OCI-LY1 (cell line): Measurements from ENCODE around the gene PREX1.

Experiments
- H2AFZ ChIP-seq: fragments of 200-600 bp; sonication (generic), shearing (Covaris generic); 2 replicates; pipeline ENCODE4 v1.6.0; 2014; ENCODE audit warnings: antibody characterized with exemption, mild to moderate bottlenecking, low read length
- H3F3A ChIP-seq: fragments of 200-600 bp; sonication (generic), shearing (Covaris generic); 2 replicates; pipeline ENCODE4 v1.6.0; 2014; ENCODE audit warnings: mild to moderate bottlenecking, antibody characterized with exemption, low read length, moderate library complexity; ENCODE audit not compliant: insufficient read depth
- H3K27ac ChIP-seq: fragments of 200-600 bp; sonication (generic); 2 replicates; pipeline ENCODE4 v1.5.1; 2014; ENCODE audit warnings: low read length, mixed run types, mild to moderate bottlenecking, low read depth; ENCODE audit not compliant: poor library complexity, severe bottlenecking
- H3K27me3 ChIP-seq: fragments of 200-600 bp; sonication (generic); 2 replicates; pipeline ENCODE4 v1.6.0; 2014; ENCODE audit warnings: antibody characterized with exemption, mild to moderate bottlenecking, low read length, moderate library complexity; ENCODE audit not compliant: insufficient read depth
- H3K36me3 ChIP-seq: fragments of 200-600 bp; sonication (generic); 2 replicates; pipeline ENCODE4 v1.6.1; 2014; ENCODE audit warnings: mild to moderate bottlenecking, antibody characterized with exemption, low read length, moderate library complexity, mixed read lengths; ENCODE audit not compliant: insufficient read depth
- H3K4me1 ChIP-seq: fragments of 200-600 bp; sonication (generic); 2 replicates; pipeline ENCODE4 v1.5.1; 2014; ENCODE audit warnings: mild to moderate bottlenecking, low read length, moderate library complexity; ENCODE audit not compliant: insufficient read depth, severe bottlenecking
- H3K4me2 ChIP-seq: fragments of 200-600 bp; sonication (generic), shearing (Covaris generic); 2 replicates; pipeline ENCODE4 v1.6.1; 2014; ENCODE audit warnings: low read length
- H3K4me3 ChIP-seq: fragments of 200-600 bp; sonication (generic); 2 replicates; pipeline ENCODE4 v1.5.1; 2014; ENCODE audit warnings: low read length, low read depth, mild to moderate bottlenecking, mixed read lengths; ENCODE audit not compliant: poor library complexity, severe bottlenecking
- H3K79me2 ChIP-seq: fragments of 200-600 bp; shearing (Covaris generic); 2 replicates; pipeline ENCODE4 v1.6.1; 2016; ENCODE audit warnings: mixed run types, low read length, mixed read lengths; ENCODE audit not compliant: insufficient read depth
- H3K9ac ChIP-seq: fragments of 200-600 bp; sonication (generic), shearing (Covaris generic); 2 replicates; pipeline ENCODE4 v1.6.1; 2014; ENCODE audit warnings: mild to moderate bottlenecking, low read length, mixed read lengths
- H3K9me2 ChIP-seq: fragments of 200-600 bp; sonication (generic), shearing (Covaris generic); 2 replicates; pipeline ENCODE4 v1.6.1; 2014; ENCODE audit warnings: low read depth, mild to moderate bottlenecking, low read length, mixed read lengths
- H3K9me3 ChIP-seq: fragments of 200-600 bp; shearing (Covaris generic); 2 replicates; pipeline ENCODE4 v1.6.1; 2014; ENCODE audit warnings: low read length, mixed read lengths
- H4K20me1 ChIP-seq: fragments of 200-600 bp; sonication (generic), shearing (Covaris generic); 2 replicates; pipeline ENCODE4 v1.6.0; 2016; ENCODE audit warnings: mild to moderate bottlenecking, low read length; ENCODE audit not compliant: insufficient read depth
- EZH2 ChIP-seq: fragments of 200-600 bp; sonication (generic), shearing (Covaris generic); IDR thresholded peaks from 2 replicates; pipeline ENCODE4 v1.8.0; 2017; ENCODE audit warnings: borderline replicate concordance, mixed run types, mild to moderate bottlenecking, antibody characterized with exemption, low read length, moderate library complexity, mixed read lengths
- TF ChIP-seq, protein P1 (sequence below): fragments of 200-600 bp; sonication (generic), shearing (Covaris generic); IDR thresholded peaks from 2 replicates; pipeline ENCODE4 v1.5.1; 2017; ENCODE audit warnings: mild to moderate bottlenecking, antibody characterized with exemption, low read length, moderate library complexity, mixed read lengths

Gene PREX1

GRCh38 chr20:48864254-48864653 lies 36.5 kb upstream of the PREX1 start:
- H3K36me3 ChIP-seq = no peaks in the 10 kb centered on the region
- H3K27me3 ChIP-seq = no peaks in the 10 kb centered on the region; the same call in 1 of the 2 replicates
- no peak for TF ChIP-seq EZH2
- TF ChIP-seq, protein P1, sequence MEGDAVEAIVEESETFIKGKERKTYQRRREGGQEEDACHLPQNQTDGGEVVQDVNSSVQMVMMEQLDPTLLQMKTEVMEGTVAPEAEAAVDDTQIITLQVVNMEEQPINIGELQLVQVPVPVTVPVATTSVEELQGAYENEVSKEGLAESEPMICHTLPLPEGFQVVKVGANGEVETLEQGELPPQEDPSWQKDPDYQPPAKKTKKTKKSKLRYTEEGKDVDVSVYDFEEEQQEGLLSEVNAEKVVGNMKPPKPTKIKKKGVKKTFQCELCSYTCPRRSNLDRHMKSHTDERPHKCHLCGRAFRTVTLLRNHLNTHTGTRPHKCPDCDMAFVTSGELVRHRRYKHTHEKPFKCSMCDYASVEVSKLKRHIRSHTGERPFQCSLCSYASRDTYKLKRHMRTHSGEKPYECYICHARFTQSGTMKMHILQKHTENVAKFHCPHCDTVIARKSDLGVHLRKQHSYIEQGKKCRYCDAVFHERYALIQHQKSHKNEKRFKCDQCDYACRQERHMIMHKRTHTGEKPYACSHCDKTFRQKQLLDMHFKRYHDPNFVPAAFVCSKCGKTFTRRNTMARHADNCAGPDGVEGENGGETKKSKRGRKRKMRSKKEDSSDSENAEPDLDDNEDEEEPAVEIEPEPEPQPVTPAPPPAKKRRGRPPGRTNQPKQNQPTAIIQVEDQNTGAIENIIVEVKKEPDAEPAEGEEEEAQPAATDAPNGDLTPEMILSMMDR = no peak
- no peaks in the 10 kb centered on the region for H4K20me1 ChIP-seq
- no peaks in the 10 kb centered on the region for H3K9me3 ChIP-seq
- H3K4me2 ChIP-seq = no peak overlapping the region
- no peak overlapping the region for H3K4me3 ChIP-seq
- no peaks in the 10 kb centered on the region for H3K79me2 ChIP-seq
- no peaks in the 10 kb centered on the region for H3K4me1 ChIP-seq
- no peak overlapping the region for H2AFZ ChIP-seq
- no peak overlapping the region for H3K27ac ChIP-seq
- H3K9ac ChIP-seq = no peak overlapping the region
- H3F3A ChIP-seq = no peaks in the 10 kb centered on the region
- no peaks in the 10 kb centered on the region for H3K9me2 ChIP-seq

GRCh38 chr20:48862279-48862678 lies 34.5 kb upstream of the PREX1 start:
- Histone ChIP-seq H3K9me3 (no peaks in the 10 kb centered on the region), H3K4me1 (no peaks in the 10 kb centered on the region), H2AFZ (no peak overlapping the region), H3K9ac (no peak overlapping the region), H3K79me2 (no peaks in the 10 kb centered on the region), H3K27me3 (peaks cover 4% of the 10 kb centered on the region; the same call in 1 of the 2 replicates), H3F3A (no peaks in the 10 kb centered on the region), H3K4me3 (no peak overlapping the region), H3K36me3 (no peaks in the 10 kb centered on the region), H4K20me1 (no peaks in the 10 kb centered on the region), H3K27ac (no peak overlapping the region), H3K4me2 (no peak overlapping the region), H3K9me2 (no peaks in the 10 kb centered on the region)
- TF ChIP-seq EZH2 = no peak
- TF ChIP-seq, protein P1 = no peak

DNA sequence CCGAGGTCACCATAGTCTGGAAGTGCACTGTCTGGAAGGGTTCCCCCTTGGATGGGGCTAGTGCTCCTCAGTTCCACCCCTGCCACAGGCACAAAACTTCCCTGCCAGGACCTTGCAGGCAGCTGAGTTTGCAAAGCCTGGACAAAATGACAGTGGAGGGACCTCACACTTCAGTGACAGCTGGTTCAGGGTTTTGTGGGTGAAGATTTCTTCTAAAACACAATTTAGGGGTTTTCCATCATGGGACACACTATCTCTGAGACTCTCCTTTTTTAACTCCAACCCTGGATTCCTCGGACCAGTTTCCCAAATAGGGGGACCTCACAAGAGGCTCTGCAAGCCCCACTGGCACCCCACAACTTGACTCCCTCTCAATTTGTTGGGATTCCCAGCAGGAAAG lies 33.6 kb upstream of the PREX1 start:
- H4K20me1 ChIP-seq = no peaks in the 10 kb centered on the region
- H3K4me3 ChIP-seq = no peak overlapping the region
- no peak overlapping the region for H3K4me2 ChIP-seq
- H3K9me2 ChIP-seq = no peaks in the 10 kb centered on the region
- H3K9me3 ChIP-seq = no peaks in the 10 kb centered on the region
- no peaks in the 10 kb centered on the region for H3K36me3 ChIP-seq
- TF ChIP-seq EZH2 = no peak
- TF ChIP-seq, protein P1 = no peak
- H2AFZ ChIP-seq = no peak overlapping the region
- H3K9ac ChIP-seq = no peak overlapping the region
- H3K27me3 ChIP-seq = peaks cover 4% of the 10 kb centered on the region; the same call in 1 of the 2 replicates
- no peaks in the 10 kb centered on the region for H3K4me1 ChIP-seq
- H3K27ac ChIP-seq = no peak overlapping the region
- H3K79me2 ChIP-seq = no peaks in the 10 kb centered on the region
- H3F3A ChIP-seq = no peaks in the 10 kb centered on the region
